ENCODE results near the gene RPL29. TPM values are rescaled to one million over a fixed set of nuclear protein-coding genes. Genes with fewer than 3 reads are reported as not detected.
A peak's percentile ranks its signal among the peaks of the same experiment; 100 is the strongest.

The RPL29 gene
- total RNA-seq, 1 experiment from 2014 or later: 696 TPM

- TF ChIP-seq REST (IDR thresholded peaks at IDR 0.05; ENCODE audit: insufficient read depth in 1 of 2, low read depth in 2 of 2, low read length in 1 of 2) (no peak), SIN3A (IDR thresholded peaks at IDR 0.05; ENCODE audit: borderline replicate concordance, insufficient read depth, low read depth, low read length) (no peak), TCF7L2 (IDR thresholded peaks at IDR 0.05; ENCODE audit: low read depth, low read length) (no peak), CTCF (IDR thresholded peaks at IDR 0.05) (no peak), POLR2AphosphoS5 (IDR thresholded peaks at IDR 0.05; ENCODE audit: low read depth, low read length) (no peak)
- no peak within 1 kb of the TSS for H3K4me3 ChIP-seq (ENCODE audit: low read depth in 2 of 2, low read length in 2 of 2)
- H3K27ac ChIP-seq (ENCODE audit: low read length): no peak within 1 kb of the TSS
- H3K27me3 ChIP-seq (ENCODE audit: control insufficient read depth, insufficient read depth, low read length): no peaks in the 10 kb centered on the region
- peak; percentile 60; the same call in 1 of the 2 replicates for ATAC-seq
- BruUV-seq (replicated peaks): no TSS peak
- no peaks in the 10 kb centered on the region for H3K4me1 ChIP-seq (ENCODE audit: control insufficient read depth, insufficient read depth, low read length)
- H3K9me3 ChIP-seq (ENCODE audit: control insufficient read depth, insufficient read depth, low read depth, low read length): no peaks in the 10 kb centered on the region
- DNase-seq (ENCODE audit: low read depth, low spot score): no peak
- in situ Hi-C loops (cut with HindIII; ENCODE audit: low pct_unique_long_range_greater_than_20kb, low sequenced_read_pairs) (no loop called here), intact Hi-C loops (cut with micrococcal nuclease; ENCODE audit: unreplicated experiment) (no loop called here)
- ChIA-PET POLR2A (no interaction called here), CTCF (no interaction called here)
- H3K36me3 ChIP-seq (ENCODE audit: control insufficient read depth, insufficient read depth, low read length): no peaks in the 10 kb centered on the region
These were observed 40.4 kb downstream of the RPL29 start, which contains the start of gene GPR62 for GRCh38 chr3:51955175-51955892. GPR62 (plus strand) TSS chr3:51955381; CDS start chr3:51955653, 272 bp downstream.

- intact Hi-C loops (cut with micrococcal nuclease; ENCODE audit: unreplicated experiment): no loop called here
- no peak for ATAC-seq
- H3K27ac ChIP-seq (ENCODE audit: low read length): no peak overlapping the region
- H3K4me3 ChIP-seq (ENCODE audit: low read depth in 2 of 2, low read length in 2 of 2): no peak overlapping the region
- in situ Hi-C loops (cut with HindIII; ENCODE audit: low pct_unique_long_range_greater_than_20kb, low sequenced_read_pairs): no loop called here
- H3K27me3 ChIP-seq (ENCODE audit: control insufficient read depth, insufficient read depth, low read length): no peaks in the 10 kb centered on the region
- no peak for DNase-seq (ENCODE audit: low read depth, low spot score)
- no peak for TF ChIP-seq SIN3A (IDR thresholded peaks at IDR 0.05; ENCODE audit: borderline replicate concordance, insufficient read depth, low read depth, low read length)
- no peak for TF ChIP-seq POLR2AphosphoS5 (IDR thresholded peaks at IDR 0.05; ENCODE audit: low read depth, low read length)
- TF ChIP-seq CTCF (IDR thresholded peaks at IDR 0.05): no peak
- TF ChIP-seq TCF7L2 (IDR thresholded peaks at IDR 0.05; ENCODE audit: low read depth, low read length): no peak
- TF ChIP-seq REST (IDR thresholded peaks at IDR 0.05; ENCODE audit: insufficient read depth in 1 of 2, low read depth in 2 of 2, low read length in 1 of 2): no peak
- H3K4me1 ChIP-seq (ENCODE audit: control insufficient read depth, insufficient read depth, low read length): no peaks in the 10 kb centered on the region
- H3K9me3 ChIP-seq (ENCODE audit: control insufficient read depth, insufficient read depth, low read depth, low read length): no peaks in the 10 kb centered on the region
- ChIA-PET POLR2A (no interaction called here), CTCF (no interaction called here)
- BruUV-seq (replicated peaks): no TSS peak
- H3K36me3 ChIP-seq (ENCODE audit: control insufficient read depth, insufficient read depth, low read length): no peaks in the 10 kb centered on the region
These were observed 41.0 kb downstream of the RPL29 start for GRCh38 chr3:51954713-51955112.

All from Panc1 (cell line).